Astrocyte of the hippocampus (primary cell): ENCODE results near the gene FARSA.
"Not testable (repeated sequence)": the region's sequence is repeated elsewhere in the genome, so short reads cannot be mapped to it uniquely, and the experiment has no call there.

Experiments
- DNase-seq: peaks from one replicate; pipeline ENCODE4 v3.0.0; 2011; ENCODE audit warnings: low read depth, low spot score

Gene FARSA

DNA sequence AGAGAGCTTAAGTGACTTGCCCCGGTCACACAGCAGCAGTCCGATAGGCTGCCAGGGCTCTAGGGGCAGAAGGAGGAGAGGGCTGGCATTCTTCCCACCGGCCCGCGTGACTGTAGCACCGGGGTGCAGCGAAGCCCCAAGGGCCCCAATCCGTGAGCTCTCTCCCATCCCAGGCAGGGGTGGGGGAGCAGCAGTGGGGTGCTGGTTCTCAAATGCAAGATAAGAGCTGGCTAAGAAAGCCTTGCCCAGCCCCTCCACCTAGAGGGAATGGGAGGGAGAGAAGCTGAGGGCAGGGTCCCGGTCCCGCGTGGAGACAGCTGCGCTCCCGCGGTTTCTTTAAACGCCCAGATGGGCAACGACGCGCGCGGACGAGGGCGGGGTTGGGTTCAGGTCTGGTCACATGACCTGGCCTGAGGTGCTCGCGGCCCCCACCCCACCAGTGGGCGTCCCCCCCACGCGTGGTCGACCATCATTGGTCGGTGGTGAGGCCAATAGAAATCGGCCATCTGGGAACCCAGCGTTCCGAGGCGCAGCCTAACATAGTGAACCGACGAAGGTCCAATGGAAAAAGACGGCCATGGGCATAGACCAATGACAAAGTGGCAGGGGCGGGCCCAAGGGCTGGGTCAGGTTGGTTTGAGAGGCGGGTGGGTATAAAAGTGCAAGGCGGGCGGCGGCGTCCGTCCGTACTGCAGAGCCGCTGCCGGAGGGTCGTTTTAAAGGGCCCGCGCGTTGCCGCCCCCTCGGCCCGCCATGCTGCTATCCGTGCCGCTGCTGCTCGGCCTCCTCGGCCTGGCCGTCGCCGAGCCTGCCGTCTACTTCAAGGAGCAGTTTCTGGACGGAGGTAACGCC lies 4.6 kb upstream of the FARSA start, which contains the start of gene CALR:
Gene CALR (plus strand): TSS at position 683 of the 852 bp plus-strand sequence. CDS start 71 bp downstream, at position 754.
- DNase-seq, result peak; percentile 100

DNA sequence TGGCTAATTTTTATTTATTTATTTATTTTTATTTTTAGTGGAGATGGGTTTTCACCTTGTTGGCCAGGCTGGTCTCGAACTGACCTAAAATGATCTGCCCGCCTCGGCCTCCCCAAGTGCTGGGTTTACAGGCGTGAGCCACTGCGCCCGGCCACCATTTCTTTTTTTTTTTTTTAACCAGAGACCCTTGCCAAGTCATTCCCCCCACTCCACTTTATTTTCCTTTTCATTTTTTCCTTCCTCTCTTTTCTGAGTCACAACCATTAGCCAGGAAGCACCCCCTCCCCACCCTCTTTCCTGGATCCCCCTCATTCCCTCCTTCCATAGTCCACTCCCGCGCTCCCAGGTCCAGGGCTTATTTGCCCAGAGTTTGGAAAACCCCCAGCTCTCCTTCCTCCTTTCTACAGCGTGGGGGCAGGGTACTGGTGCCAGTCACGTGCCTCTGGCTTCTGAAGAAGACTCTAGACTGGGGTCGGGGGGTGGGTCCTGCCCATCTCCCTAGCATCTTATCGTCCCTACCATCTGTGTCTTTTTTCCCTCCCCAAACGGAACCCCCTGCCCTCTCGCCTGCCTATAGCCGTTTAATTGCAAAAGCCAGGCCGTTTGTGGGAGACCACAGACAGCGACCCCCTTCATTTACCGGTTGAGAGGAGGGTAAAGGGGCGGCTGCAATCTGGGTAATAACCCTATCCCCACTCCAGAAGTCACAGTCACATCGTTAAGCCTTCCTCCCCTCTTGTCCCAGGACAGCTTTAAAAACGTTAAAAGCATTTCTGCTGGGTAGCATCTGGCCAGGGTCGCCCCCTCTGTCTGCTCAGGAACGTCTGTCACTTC lies 3.8 kb upstream of the FARSA start:
- DNase-seq, result no peak

DNA sequence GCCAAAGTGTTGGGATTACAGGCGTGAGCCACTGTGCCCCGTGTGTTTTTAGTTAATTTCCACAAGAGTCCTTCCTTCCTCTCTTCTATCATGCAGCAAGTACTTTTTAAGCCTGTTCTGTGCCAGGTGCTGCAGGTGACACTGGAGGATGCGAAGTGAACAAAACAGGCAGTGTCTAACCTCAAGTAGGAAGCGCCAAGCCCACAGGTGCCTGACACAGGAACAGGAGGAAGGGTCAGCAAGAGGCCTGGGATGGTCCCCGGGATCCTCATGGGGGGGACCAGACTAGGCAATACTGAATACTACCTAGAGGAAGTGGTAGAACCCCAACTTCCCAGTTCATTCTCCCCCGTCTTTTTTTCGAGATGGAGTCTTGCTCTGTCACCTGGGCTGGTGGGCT lies 3.1 kb upstream of the FARSA start:
- DNase-seq, result no peak

DNA sequence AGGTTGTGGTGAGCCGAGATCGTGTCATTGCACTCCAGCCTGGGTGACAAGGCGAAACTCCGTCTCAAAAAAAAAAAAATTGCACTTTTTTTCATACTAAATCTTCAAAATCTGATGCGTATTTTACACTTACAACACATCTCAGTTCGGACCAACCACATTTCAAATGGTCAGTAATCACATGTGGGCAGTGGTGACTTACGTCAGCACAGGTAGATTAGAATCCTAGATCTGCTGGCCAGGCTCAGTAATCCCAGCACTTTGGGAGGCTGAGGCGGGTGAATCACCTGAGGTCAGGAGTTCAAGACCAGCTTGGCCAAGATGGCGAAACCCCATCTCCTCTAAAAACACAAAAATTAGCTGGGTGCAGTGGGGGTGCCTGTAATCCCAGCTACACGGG lies 1.6 kb upstream of the FARSA start:
- no peak for DNase-seq

DNA sequence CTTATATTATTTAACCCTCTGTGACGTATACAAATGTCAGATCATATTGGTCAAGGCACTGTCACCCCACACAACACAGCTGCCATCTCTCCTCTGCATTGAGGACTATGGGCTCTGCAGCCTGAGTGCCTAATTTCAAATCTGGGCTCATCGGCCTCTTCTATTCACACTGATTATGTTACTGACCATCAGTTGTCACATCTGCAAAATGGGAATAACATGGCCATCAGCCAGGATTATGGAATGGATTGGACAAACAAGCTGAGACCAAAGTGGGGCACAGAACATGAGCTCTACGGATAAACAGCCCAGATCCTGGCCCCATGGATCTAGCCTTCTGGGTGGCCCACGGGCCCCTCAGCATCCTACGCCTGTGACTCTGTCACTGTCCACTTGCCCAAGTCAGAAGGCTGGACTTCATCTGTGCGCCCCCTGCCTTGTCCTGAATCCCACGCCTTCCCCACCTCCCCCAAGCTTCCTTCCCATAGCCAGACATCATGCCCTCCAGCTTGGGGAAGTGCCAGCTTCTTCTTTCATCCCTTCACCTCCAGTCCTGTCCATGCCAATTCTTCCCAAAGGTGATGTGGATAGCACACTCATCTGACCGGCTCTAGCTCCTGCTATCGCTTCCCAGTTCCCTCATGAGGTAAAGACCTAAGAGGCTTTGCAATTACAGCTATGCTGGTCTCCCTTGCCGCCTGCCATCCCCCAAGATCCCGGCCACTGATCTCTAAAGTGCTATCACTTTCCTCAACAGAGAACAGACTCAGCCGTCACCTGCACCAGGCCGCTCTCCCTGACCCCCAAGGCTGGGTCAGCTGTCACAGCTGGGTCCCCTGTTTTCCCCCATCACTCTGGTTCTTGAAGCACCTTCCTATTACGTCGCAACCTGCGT lies 872 bp downstream of the FARSA start:
- no peak for DNase-seq

DNA sequence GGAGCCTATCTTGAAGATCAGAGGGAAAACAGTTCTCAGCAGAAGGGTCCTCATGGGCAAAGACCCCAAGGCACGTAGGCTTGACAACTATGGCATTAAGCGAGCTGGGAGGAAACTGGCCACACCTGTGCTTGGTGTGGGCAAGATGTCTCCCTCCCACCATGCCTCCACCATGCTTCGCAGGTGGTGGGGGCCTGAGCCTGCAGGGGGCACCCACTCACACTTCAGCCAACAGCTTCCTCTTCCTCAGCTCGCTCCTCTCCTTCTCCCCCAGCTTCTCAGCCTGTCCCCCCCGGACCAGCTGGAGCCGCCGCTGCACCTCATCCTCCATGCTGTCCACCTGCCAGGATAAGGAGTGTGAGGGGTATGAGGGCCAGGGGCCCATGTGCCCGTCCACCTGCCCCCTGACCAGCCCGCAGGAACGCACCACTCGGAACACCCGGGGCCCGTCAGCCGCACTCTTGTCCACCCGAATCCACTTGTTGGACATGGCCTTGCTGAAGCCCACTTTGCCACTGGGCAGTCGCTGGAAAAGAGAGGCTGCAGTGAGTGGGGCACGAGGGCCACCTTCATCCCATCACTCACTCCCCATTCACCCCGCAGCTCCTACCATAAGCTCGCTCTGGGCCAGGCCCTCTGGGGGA lies 3.4 kb downstream of the FARSA start:
- no peak for DNase-seq

DNA sequence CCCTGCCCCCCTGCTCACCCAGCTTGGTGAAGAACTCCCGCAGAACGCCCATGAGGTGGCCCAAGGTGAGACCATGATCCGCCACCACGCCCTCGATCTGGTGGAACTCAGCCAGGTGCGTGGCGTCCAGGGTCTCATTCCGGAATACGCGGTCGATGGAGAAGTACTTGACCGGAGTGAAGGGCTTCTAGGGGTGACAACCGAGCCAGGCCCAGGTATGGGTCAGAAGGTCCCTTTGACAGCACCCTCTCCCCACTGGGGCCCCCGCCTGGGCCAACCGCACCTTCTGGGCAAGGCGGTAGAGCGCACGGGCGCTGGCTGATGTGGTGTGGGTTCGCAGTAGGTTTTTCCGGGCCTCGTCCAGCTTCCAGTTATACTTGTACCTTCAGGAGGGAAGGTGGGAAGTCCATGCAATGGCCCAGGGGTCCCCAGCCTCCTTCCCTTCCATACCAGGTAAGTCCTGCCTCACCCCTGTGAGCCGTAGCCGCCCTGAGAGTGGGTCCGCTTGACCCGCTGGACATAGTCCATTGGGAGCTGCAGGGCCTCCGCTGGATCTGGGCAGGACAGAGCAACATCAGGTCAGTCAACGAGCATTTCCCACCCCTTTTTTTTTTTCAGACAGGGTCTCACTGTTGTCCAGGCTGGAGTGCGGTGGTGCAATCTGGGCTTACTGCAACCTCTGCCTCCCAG lies 8.7 kb downstream of the FARSA start:
- no peak for DNase-seq

DNA sequence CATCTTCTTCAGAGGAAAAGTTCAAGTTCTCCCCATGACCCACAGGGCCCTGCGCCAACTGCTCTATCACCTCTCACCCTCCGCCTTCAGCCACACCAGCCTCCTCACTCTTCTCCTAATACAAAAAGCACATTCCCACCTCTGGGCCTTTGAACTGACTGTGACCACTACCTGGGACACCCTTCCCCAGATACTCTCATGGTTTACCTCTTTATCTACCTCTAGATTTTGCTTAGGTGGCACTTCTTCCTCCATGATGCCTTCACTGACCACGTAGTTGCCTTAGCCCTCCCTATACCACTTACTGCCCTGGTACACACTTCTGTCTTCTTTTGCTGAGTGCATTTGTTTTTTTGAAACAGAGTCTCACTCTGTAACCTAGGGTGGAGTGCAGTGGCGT lies 10.6 kb downstream of the FARSA start:
- DNase-seq, result no peak

DNA sequence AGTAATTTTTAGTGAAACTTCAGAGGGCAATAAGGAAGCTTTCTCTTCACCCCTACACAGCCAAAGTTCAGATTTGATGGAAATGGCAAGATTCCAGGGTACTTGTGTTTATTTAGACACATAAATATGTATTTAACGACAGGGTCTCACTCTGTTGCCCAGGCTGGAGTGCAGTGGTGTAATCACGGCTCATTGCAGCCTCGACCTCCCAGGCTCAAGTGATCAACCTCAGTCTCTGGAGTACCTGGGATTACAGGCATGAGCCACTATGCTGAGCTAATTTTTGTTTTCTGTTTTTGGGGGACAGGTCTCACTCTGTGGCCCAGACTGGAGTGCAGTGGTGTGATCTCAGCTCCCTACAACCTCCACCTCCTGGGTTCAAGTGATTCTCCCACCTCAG lies 12.5 kb downstream of the FARSA start:
- no peak for DNase-seq

DNA sequence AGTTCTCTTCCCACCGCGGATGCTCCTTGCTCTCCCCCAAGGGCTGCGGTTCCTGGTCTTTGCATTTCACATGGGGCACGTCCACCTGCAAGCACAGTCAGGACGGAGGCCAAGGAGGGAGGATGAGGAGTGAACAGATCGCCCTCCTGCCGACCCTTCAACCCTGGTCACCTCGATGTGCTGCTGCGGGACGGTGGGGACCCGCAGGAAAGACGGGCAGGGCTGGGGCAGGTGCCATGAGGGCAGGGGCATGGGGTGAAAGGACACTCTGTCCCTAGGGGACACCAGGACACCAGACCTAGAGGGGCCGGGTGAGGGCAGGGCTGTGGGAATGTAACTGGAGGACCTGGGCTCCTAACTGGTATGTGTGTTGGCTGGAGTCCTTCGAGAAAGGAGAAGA lies 15.3 kb downstream of the FARSA start:
- DNase-seq, result no peak

DNA sequence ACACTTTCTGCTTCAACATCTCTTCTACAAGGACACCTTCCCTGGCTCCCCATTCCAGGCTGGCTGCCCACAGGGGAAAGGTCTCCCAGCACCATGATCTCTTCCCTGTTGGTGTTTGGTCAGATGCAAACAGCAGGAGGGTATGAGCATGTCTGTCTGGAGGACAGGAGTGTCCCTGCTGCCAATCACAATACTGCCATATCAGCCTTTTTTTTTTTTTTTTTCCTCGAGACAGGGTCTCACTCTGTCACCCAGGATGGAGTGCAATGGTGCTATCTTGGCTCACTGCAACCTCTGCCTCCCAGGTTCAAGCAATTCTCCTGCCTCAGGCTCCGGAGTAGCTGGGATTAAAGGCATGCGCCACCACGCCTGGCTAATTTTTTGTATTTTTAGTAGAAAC lies 17.7 kb downstream of the FARSA start:
- not testable (repeated sequence) for DNase-seq

DNA sequence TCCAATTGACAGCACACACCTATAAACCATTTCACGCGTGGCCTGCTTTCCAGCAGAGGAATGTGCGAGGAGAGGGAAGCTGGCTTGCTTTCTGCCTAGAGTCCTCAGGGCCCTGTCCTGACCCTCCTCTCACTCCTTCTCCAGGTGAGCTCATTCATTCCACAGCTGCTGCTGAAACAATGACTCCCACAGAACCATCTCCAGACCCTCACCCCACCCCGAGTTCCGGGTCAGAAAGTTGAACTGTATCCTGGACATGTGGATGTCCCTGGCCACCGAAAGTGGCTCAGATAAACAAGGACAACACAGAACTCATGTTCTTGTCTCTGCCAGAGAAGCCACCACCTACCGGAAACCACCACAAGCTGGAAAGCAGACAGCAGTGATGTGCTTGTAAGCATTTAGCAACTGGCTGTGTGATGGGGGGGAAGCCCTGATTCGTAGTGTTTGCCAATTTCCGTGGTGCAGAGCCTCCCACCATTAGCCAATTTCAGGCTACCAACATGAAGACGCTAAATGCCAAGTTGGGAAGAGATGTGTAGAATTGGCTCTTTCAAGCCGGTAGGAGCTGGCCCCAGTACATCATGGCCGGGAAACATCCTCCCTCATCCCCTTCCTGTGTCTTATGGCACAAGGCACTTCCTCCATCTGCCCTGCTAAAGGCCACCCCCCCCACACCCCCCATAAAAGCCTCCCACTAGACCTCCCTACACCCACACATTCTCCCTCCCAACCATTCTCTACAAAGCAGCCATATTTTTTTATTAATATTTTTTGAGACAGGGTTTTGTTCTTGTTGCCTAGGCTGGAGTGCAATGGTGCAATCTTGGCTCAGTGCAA lies 19.4 kb downstream of the FARSA start:
- peak; percentile 26 for DNase-seq

DNA sequence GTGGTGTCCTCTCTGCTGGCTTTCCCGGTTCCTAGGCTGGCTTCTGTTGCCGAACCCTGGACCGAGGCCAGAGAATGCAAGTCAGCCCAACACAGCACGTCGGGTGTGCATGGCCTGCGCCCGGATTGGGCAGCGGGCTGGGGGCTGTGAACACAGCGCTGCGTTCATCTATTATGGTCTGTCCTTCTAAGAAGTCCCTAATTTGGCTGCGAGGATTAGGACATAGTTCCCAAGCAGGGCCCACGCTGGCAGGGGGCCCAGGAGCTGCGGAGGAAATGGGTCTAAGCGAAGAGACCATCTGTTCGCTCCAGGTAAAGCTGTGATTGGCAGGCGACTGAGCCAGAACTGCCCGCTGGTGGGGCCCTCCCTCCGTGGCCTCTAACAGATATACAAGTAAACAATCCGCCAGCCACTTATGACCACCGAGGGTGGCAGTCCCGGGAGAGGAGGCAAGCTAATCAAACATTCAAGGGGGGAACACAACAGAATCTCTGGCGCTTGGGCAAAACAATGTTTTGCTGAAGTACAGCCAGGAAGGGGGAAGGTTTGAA lies 20.4 kb downstream of the FARSA start:
- peak; percentile 83 for DNase-seq

DNA sequence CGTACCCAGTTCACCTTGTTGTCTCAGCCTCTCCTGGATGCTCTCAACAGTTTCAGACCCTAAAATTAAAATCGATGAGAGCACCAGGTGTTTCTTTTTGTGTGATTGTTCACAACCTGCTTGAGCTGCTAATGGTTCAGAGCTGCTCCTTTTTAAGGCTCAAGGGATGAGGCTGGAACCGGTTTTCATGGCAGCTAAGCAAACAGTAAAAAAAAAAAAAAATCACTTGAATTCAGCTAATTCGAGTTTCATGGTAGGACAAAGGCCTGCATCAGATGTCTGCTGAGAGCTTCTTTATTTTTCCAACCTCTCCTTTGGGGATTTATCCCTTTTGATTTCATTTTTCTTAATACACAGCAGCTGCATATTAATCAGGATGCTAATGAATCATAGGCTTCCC lies 20.9 kb downstream of the FARSA start:
- DNase-seq, result no peak

DNA sequence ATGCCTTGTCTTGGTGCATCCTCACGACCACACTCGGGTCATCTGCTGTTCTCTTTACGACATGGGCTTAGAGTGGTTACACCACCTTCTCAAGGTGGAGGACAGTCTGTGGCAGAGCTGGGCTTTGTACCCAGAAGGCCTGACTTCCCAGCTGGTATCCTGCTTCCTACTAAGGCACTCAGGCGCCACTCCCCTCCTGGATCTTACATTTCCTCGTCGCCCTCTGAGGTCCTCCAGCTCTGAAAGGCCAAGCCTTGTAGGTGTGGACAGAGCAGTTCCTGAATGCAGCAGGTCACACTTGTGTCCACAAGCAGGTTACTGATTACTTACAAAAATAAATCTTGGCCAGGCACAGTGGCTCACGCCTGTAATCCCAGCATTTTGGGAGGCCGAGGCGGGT lies 26.3 kb downstream of the FARSA start:
- no peak for DNase-seq

DNA sequence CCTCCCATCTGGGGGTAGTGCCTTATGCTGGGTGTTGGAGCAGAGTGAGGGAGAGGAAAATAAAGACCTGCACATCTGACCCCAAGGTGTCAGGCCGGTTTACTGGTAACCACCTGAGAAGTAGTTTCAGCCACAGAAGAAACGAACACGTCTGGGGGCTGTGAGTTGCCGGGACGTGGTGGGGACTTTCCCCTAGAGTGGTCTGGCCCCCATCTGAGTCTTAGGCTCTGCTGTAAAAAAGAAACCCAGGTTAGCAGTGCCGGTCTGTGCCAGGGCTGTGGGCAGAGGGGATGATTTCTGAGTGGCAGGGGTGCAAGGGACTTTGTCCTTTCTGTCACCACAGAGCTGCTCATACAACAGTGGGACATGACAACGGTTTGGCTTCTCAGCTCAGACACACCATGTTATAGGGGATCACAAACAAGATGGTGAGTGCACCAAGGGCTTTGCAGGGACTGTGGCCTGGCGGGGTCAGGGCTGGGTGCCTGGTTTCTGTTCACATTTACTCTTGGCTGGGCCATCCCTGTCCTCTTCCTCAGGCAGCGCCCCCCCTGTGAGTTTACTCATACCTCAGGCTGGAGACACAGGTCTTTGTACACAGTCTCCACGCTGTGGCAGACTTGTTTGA lies 33.5 kb downstream of the FARSA start:
- DNase-seq, result no peak

DNA sequence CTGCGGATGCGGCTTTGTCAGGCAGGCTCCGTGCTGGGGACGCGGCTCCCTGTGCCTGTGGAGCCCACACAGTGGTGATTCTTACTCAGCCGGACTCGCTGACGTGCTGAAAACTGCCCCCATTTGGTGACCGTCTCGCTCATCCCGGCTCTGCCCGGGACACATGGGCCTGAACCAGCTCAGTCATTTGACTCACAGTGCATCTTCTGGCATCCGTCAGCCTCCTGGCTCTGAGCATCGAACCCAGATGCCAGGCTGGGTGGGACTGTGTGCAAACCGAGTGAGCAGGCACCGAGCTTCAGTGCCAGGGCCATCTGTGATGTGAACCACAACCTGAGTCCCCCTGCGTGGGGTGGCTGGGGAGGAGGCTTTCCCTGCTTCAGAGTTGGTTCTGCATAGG lies 37.1 kb downstream of the FARSA start:
- DNase-seq, result no peak

DNA sequence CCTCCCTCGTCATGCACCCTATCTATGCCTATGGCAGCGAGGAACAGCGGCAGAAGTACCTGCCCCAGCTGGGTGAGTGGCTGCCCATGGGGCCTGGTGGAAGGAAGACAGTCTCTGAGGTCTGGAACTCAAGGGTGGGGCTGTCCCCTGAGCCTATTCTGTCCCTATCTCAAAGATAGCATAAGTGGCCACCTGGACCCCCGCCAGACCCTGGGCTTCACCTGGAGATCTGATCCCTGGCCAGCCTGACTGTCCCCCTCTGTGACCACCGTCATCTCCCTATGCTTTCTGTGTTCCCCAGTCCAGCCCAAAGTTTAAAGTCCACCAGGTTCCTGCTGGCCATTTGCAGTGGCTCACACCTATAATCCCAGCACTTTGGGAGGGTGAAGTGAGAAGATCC lies 39.9 kb downstream of the FARSA start:
- DNase-seq, result no peak

DNA sequence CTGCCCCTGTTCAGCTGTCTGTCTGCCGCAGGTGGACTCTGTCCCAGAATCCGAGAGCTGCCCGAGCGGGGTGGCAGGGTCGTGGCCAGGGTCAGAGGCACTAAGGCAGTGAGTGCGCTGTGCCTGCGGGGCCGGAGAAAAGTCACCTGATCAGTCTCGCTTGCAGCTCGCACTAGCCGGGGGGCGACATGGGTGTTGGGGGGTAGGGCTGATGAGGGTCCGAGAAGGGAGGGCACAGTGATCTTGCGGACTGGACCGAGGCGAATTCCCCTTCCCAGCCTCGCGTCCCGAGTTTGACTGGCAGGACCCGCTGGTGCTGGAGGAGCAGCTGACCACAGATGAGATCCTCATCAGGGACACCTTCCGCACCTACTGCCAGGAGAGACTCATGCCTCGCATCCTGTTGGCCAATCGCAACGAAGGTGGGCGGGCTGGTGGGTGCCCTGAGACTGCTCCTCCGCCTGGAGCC lies 41.9 kb downstream of the FARSA start:
- no peak for DNase-seq
